DND-41 (cell line): ENCODE measurements around the gene SMCO3.

Experiments
- ATAC-seq: fragments of 200-7000 bp; cut with Tn5 transposase; 3 replicates; pipeline ENCODE4 v1.9.1; 2021; ENCODE audit warnings: low read depth; ENCODE audit not compliant: insufficient read depth
- DNase-seq: peaks from one replicate; pipeline ENCODE4 v3.0.0-alpha.2; 2020
- H2AFZ ChIP-seq: 2 replicates; pipeline ENCODE4 v1.6.0; 2012; ENCODE audit warnings: low read depth, low read length
- H3K27ac ChIP-seq: 2 replicates; pipeline ENCODE4 v1.5.1; 2012; ENCODE audit warnings: low read length, inconsistent platforms
- H3K27me3 ChIP-seq: fragments of 200-600 bp; sonication (generic); 2 replicates; pipeline ENCODE4 v1.6.0; 2012; ENCODE audit warnings: low read length, mild to moderate bottlenecking, inconsistent platforms; ENCODE audit not compliant: insufficient read depth, poor library complexity
- H3K36me3 ChIP-seq: 2 replicates; pipeline ENCODE4 v1.5.1; 2012; ENCODE audit warnings: low read length, inconsistent platforms; ENCODE audit not compliant: insufficient read depth
- H3K4me1 ChIP-seq: 2 replicates; pipeline ENCODE4 v1.5.1; 2012; ENCODE audit warnings: mild to moderate bottlenecking, low read length; ENCODE audit not compliant: insufficient read depth
- H3K4me2 ChIP-seq: 2 replicates; pipeline ENCODE4 v1.6.0; 2012; ENCODE audit warnings: mild to moderate bottlenecking, moderate library complexity, low read length, inconsistent platforms; ENCODE audit not compliant: insufficient read depth
- H3K4me3 ChIP-seq, 2 experiments: fragments of 200-600 bp in 1 of 2; shearing (Covaris generic) in 1 of 2; 2 replicates each; pipeline ENCODE4 v1.5.1; 2012 to 2016; ENCODE audit warnings: inconsistent platforms in 2 of 2, low read length in 2 of 2, mild to moderate bottlenecking in 2 of 2, low read depth in 1 of 2, moderate library complexity in 1 of 2
- H3K79me2 ChIP-seq: 2 replicates; pipeline ENCODE4 v1.6.0; 2012; ENCODE audit warnings: low read length, inconsistent platforms; ENCODE audit not compliant: insufficient read depth
- H3K9ac ChIP-seq: 2 replicates; pipeline ENCODE4 v1.6.0; 2012; ENCODE audit warnings: low read depth, mild to moderate bottlenecking, inconsistent platforms, low read length, moderate library complexity
- H3K9me3 ChIP-seq: 2 replicates; pipeline ENCODE4 v1.5.1; 2012; ENCODE audit warnings: low read length, moderate library complexity, mild to moderate bottlenecking, inconsistent platforms; ENCODE audit not compliant: insufficient read depth, severe bottlenecking
- H4K20me1 ChIP-seq: 2 replicates; pipeline ENCODE4 v1.6.0; 2012; ENCODE audit warnings: low read length; ENCODE audit not compliant: insufficient read depth
- EZH2 ChIP-seq: IDR thresholded peaks from 3 replicates; pipeline ENCODE4 v1.6.1; 2012; ENCODE audit warnings: borderline replicate concordance, low read depth, mild to moderate bottlenecking, moderate library complexity, low read length, inconsistent platforms; ENCODE audit not compliant: severe bottlenecking
- TF ChIP-seq, protein P1 (sequence below): IDR thresholded peaks from 2 replicates; pipeline ENCODE4 v1.5.1; 2012; ENCODE audit warnings: borderline replicate concordance, low read length, moderate library complexity, mild to moderate bottlenecking; ENCODE audit not compliant: poor library complexity, severe bottlenecking; ENCODE audit errors: extremely low read depth

Gene SMCO3

DNA sequence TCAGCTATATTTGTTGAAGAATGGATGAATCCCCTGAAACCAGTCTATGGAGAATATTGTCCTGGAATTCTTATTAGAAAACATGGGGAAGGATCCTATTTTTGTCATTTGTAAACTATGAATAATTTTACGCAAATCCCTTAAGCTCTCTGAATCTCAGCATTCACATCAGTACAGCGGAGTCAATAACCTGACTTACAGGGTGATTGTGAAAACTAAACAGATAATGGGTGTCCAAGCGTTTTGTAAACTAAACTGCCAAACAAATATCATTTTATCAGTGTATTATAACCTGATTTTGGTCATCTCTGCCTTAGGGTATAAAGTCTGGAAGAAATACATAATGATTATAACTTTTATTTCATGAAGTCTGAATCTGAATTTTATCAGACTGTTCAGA lies 19.4 kb upstream of the SMCO3 start:
- TF ChIP-seq, protein P1, sequence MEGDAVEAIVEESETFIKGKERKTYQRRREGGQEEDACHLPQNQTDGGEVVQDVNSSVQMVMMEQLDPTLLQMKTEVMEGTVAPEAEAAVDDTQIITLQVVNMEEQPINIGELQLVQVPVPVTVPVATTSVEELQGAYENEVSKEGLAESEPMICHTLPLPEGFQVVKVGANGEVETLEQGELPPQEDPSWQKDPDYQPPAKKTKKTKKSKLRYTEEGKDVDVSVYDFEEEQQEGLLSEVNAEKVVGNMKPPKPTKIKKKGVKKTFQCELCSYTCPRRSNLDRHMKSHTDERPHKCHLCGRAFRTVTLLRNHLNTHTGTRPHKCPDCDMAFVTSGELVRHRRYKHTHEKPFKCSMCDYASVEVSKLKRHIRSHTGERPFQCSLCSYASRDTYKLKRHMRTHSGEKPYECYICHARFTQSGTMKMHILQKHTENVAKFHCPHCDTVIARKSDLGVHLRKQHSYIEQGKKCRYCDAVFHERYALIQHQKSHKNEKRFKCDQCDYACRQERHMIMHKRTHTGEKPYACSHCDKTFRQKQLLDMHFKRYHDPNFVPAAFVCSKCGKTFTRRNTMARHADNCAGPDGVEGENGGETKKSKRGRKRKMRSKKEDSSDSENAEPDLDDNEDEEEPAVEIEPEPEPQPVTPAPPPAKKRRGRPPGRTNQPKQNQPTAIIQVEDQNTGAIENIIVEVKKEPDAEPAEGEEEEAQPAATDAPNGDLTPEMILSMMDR = no peak
- Histone ChIP-seq H3K27me3 (peaks cover 4% of the 10 kb centered on the region), H4K20me1 (no peaks in the 10 kb centered on the region), H3K9me3 (no peaks in the 10 kb centered on the region), H3K27ac (no peak overlapping the region), H3K79me2 (no peaks in the 10 kb centered on the region), H3K4me1 (no peaks in the 10 kb centered on the region), H3K4me2 (no peak overlapping the region), H3K9ac (no peak overlapping the region), H3K4me3 (no peak overlapping the region), H3K36me3 (no peaks in the 10 kb centered on the region), H2AFZ (no peak overlapping the region)
- no peak for ATAC-seq
- no peak for DNase-seq

DNA sequence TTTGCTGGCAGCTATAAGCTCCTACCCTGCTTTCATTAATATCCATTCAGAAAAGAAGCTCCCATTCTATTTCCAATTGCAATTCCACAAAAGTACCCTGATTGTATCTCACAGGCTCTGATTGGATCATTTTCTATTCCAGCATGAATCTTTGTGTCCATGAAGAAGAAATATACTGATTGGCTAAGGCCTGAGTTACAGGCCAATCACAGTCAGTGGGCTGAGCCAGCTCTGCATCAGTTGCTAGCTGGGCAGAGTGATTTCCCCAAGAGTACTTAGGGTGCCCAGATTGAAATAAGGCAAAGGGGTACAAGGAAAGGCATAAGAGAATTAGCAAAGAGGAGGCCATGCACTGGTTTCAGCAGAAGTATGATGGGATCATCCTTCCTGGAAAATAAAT lies 14.9 kb upstream of the SMCO3 start:
- Histone ChIP-seq H3K9me3 (no peaks in the 10 kb centered on the region), H3K4me3 (no peak overlapping the region), H3K4me2 (no peak overlapping the region), H3K36me3 (no peaks in the 10 kb centered on the region), H3K79me2 (no peaks in the 10 kb centered on the region), H3K27ac (no peak overlapping the region), H3K27me3 (peaks cover 4% of the 10 kb centered on the region), H2AFZ (no peak overlapping the region), H3K9ac (no peak overlapping the region), H4K20me1 (no peaks in the 10 kb centered on the region), H3K4me1 (no peaks in the 10 kb centered on the region)
- TF ChIP-seq, protein P1 = no peak
- TF ChIP-seq EZH2 = no peak
- ATAC-seq = peak; percentile 63; the same call in 2 of the 3 replicates
- DNase-seq = no peak

DNA sequence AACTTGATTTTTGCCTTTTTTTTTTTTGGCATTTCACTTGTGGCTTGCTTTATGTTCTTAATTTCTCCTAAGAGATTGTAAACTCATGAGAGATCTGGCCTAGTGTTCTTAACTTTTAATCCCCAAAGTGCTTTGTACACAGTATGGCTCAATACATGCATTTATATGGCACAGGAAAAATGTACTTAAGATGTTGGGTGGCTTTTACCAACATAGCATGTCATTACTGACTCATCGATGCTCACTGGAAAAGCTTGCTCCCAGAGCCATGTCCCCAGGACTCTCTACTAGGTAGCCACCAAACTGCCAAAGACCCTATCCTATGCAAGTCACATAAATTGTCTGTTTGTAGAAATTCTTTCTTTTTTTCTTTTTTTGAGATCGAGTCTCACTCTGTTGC lies 13.1 kb upstream of the SMCO3 start:
- DNase-seq (no peak), ATAC-seq (no peak)
- no peak overlapping the region for H3K27ac ChIP-seq
- no peaks in the 10 kb centered on the region for H3K36me3 ChIP-seq
- H3K4me1 ChIP-seq = no peaks in the 10 kb centered on the region
- no peak overlapping the region for H2AFZ ChIP-seq
- no peak overlapping the region for H3K4me3 ChIP-seq
- H3K4me2 ChIP-seq = no peak overlapping the region
- H3K9me3 ChIP-seq = no peaks in the 10 kb centered on the region
- H3K9ac ChIP-seq = no peak overlapping the region
- no peaks in the 10 kb centered on the region for H3K27me3 ChIP-seq
- no peaks in the 10 kb centered on the region for H4K20me1 ChIP-seq
- no peaks in the 10 kb centered on the region for H3K79me2 ChIP-seq
- TF ChIP-seq, protein P1 = no peak
- TF ChIP-seq EZH2 = no peak

DNA sequence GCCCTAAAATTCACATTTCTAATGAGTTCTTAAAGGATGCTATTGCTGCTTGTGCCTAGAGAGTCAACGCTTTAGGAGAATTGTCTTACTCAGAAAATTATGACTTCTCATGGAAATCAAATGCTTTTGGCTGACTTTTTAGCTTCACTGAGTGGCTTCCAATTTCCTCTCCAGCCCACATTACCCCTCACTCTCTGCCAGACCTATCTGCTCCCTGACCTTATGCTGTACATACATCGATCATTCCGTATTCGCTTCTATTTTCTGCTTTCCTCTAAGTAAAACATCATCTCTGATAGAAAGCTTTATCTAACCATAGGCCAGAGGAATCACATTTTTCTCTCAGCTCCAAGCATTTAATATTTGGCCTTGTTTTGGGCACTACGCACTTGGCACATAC lies 12.5 kb upstream of the SMCO3 start:
- no peaks in the 10 kb centered on the region for H4K20me1 ChIP-seq
- no peak overlapping the region for H3K27ac ChIP-seq
- no peak overlapping the region for H3K9ac ChIP-seq
- no peaks in the 10 kb centered on the region for H3K27me3 ChIP-seq
- H3K36me3 ChIP-seq = no peaks in the 10 kb centered on the region
- H3K79me2 ChIP-seq = no peaks in the 10 kb centered on the region
- ATAC-seq (no peak), DNase-seq (no peak)
- no peak overlapping the region for H3K4me2 ChIP-seq
- TF ChIP-seq, protein P1 = no peak
- TF ChIP-seq EZH2 = no peak
- H3K9me3 ChIP-seq = no peaks in the 10 kb centered on the region
- no peaks in the 10 kb centered on the region for H3K4me1 ChIP-seq
- no peak overlapping the region for H2AFZ ChIP-seq
- no peak overlapping the region for H3K4me3 ChIP-seq
